ES-I3 (cell line): Measurements from ENCODE around the gene NMUR2.

ENCODE experiments used
- H3K36me3 ChIP-seq: 2 replicates; pipeline ENCODE4 v1.6.1; 2013; ENCODE audit warnings: mild to moderate bottlenecking, low read length, control low read depth, moderate library complexity; ENCODE audit not compliant: insufficient read depth
- H3K4me1 ChIP-seq: 2 replicates; pipeline ENCODE4 v1.6.1; 2013; ENCODE audit warnings: mild to moderate bottlenecking, control low read depth, low read length; ENCODE audit not compliant: insufficient read depth
- H3K9ac ChIP-seq: 2 replicates; pipeline ENCODE4 v1.6.1; 2013; ENCODE audit warnings: low read depth, mild to moderate bottlenecking, low read length, moderate library complexity
- H3K9me3 ChIP-seq: 2 replicates; pipeline ENCODE4 v1.6.1; 2013; ENCODE audit warnings: mild to moderate bottlenecking, low read length, moderate library complexity; ENCODE audit not compliant: control insufficient read depth, insufficient read depth

Gene NMUR2

DNA sequence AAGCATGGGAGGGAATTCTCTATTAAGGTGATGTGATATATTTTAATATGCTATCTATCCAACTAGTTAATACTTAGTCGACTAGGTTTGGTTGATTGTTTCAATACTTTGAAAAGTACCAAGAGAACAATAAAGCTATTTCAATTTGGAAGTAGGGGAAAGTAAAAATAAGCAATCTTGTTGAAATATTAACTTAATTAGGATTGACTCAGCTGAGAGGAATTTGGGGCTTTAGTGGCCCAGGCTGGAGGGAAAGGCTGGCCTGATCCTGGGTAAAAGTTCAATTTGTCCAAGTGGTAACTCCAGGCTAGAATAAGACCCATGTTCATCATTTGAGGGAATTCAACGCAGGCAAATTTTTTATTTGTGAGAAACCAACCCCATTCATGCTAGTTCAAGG lies 48.6 kb downstream of the NMUR2 start:
- H3K4me1 ChIP-seq, result no peaks in the 10 kb centered on the region
- H3K9ac ChIP-seq, result no peak overlapping the region
- no peaks in the 10 kb centered on the region for H3K9me3 ChIP-seq

DNA sequence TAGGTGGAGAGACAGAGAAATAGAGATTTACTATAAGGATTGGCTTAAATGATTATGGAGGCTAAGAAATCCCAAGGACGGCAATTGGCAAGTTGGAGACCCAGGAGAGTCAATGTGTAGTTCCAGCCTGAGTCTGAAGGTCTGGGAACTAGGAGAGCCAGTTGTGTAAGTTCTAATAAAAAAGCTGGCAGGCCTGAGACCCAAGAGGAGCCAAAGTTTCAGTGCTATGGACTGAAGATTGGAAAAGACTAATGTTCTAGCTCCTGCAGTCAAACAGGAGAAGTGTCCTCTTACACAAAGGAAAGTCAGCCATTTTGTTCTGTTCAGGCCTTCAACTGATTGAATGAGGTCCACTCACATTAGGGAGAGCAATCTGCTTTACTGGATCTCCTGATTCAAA lies 50.0 kb downstream of the NMUR2 start:
- Histone ChIP-seq H3K36me3 (no peaks in the 10 kb centered on the region), H3K9ac (no peak overlapping the region), H3K9me3 (no peaks in the 10 kb centered on the region), H3K4me1 (no peaks in the 10 kb centered on the region)

More for the DNA sequence above, 48.6 kb downstream of the NMUR2 start:
- no peaks in the 10 kb centered on the region for H3K36me3 ChIP-seq

DNA sequence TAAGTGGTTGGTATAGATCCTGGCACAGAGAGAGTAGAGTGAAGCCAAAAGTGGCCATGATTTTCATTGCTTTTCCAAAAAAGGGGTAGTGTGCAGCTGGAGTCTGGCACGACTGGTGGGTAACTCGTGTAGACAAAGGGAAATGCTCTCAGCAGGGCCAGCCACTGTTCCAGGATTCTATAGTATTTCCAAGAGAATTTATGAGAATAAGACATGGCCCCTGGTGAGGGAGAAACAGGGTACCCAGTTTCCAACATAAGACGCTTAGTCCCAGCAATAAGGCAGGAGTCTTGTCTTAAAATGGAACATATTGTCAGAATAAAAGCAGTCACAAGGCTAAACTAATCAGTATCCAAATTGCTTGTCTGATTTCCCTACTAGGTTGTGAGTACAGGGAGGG lies 52.1 kb downstream of the NMUR2 start:
- Histone ChIP-seq H3K9ac (no peak overlapping the region), H3K36me3 (no peaks in the 10 kb centered on the region), H3K4me1 (no peaks in the 10 kb centered on the region), H3K9me3 (no peaks in the 10 kb centered on the region)

DNA sequence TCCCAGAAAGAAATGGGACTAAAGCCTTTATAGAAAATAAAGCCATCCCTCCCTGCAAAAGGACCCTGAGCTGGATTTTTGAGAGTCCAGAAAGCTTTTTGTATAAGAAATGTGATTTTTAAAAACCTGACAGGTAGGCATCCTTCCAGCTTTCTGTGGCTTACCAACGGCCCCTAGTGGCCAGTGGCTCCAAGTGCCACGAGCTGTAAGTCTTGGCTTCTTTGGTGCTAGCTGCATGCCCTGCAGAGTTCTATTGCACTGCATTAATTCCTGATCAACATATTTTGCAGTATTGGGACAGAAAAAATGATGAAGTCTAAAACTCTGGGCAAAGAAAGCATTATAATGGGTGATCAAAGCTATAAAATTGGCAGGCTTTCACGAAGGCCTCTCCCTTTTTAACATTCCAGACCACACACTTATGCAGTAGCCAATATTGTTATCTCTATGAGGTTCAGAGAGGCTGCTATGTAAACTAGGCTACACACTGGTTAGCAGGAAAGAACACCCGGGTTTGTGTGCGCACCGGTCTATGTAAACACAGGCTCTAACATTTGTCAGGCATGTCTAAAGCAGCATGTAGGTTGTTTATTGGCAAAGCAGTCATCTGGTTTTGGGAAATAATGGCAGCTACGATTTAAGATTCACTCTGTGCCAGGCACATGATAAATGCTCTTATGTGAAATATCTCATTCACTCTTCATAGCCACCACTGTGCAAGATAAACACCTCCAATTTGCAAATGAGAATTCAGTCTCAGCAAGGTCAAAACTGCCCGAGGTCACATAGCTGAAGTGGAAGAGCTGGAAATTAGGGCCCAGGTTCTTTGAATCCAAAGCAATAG lies 55.2 kb downstream of the NMUR2 start:
- Histone ChIP-seq H3K36me3 (no peaks in the 10 kb centered on the region), H3K9me3 (peaks cover 4% of the 10 kb centered on the region; the same call in 1 of the 2 replicates), H3K4me1 (0 out of 2 replicates have a peak, but pooled peaks cover 6% of the 10 kb centered on the region), H3K9ac (no peak overlapping the region)
